ENCODE data around the gene PKP4.

Gene PKP4

GRCh38 chr2:158651358-158652057 is 194.8 kb downstream of the PKP4 start:
- Histone ChIP-seq H3K4me1 (ENCODE audit: control insufficient read depth, insufficient read depth, low read length) (no peaks in the 10 kb centered on the region), H3K27me3 (ENCODE audit: control insufficient read depth, insufficient read depth, low read length) (no peaks in the 10 kb centered on the region), H3K9ac (ENCODE audit: low read length) (no peak overlapping the region), H3K36me3 (ENCODE audit: control insufficient read depth, insufficient read depth, low read length) (peaks cover 4% of the 10 kb centered on the region; the same call in 1 of the 2 replicates), H3K9me3 (ENCODE audit: control insufficient read depth, insufficient read depth, low read depth, low read length) (no peaks in the 10 kb centered on the region), H3K4me3 (ENCODE audit: low read depth, low read length) (no peak overlapping the region), H3K27ac (ENCODE audit: low read depth, low read length) (no peak overlapping the region)

- Histone ChIP-seq H3K36me3 (ENCODE audit: control insufficient read depth, insufficient read depth, low read length) (peaks cover 8% of the 10 kb centered on the region; the same call in 1 of the 2 replicates), H3K27ac (ENCODE audit: low read depth, low read length) (no peak overlapping the region), H3K9me3 (ENCODE audit: control insufficient read depth, insufficient read depth, low read depth, low read length) (no peaks in the 10 kb centered on the region), H3K9ac (ENCODE audit: low read length) (no peak overlapping the region), H3K4me1 (ENCODE audit: control insufficient read depth, insufficient read depth, low read length) (no peaks in the 10 kb centered on the region), H3K27me3 (ENCODE audit: control insufficient read depth, insufficient read depth, low read length) (no peaks in the 10 kb centered on the region), H3K4me3 (ENCODE audit: low read depth, low read length) (no peak overlapping the region)
Observed at GRCh38 chr2:158655628-158656027, 198.9 kb downstream of the PKP4 start.

GRCh38 chr2:158656492-158657229 is 199.9 kb downstream of the PKP4 start:
- peaks cover 16% of the 10 kb centered on the region for H3K36me3 ChIP-seq (ENCODE audit: control insufficient read depth, insufficient read depth, low read length)
- no peak overlapping the region for H3K27ac ChIP-seq (ENCODE audit: low read depth, low read length)

GRCh38 chr2:158658396-158658795 is 201.6 kb downstream of the PKP4 start:
- no peak overlapping the region for H3K4me3 ChIP-seq (ENCODE audit: low read depth, low read length)
- peaks cover 33% of the 10 kb centered on the region for H3K36me3 ChIP-seq (ENCODE audit: control insufficient read depth, insufficient read depth, low read length)
- no peaks in the 10 kb centered on the region for H3K9me3 ChIP-seq (ENCODE audit: control insufficient read depth, insufficient read depth, low read depth, low read length)
- H3K27me3 ChIP-seq (ENCODE audit: control insufficient read depth, insufficient read depth, low read length): no peaks in the 10 kb centered on the region
- no peak overlapping the region for H3K27ac ChIP-seq (ENCODE audit: low read depth, low read length)
- H3K4me1 ChIP-seq (ENCODE audit: control insufficient read depth, insufficient read depth, low read length): no peaks in the 10 kb centered on the region
- no peak overlapping the region for H3K9ac ChIP-seq (ENCODE audit: low read length)

More at GRCh38 chr2:158656492-158657229, 199.9 kb downstream of the PKP4 start:
- no peak overlapping the region for H3K9ac ChIP-seq (ENCODE audit: low read length)
- H3K4me1 ChIP-seq (ENCODE audit: control insufficient read depth, insufficient read depth, low read length): no peaks in the 10 kb centered on the region
- H3K9me3 ChIP-seq (ENCODE audit: control insufficient read depth, insufficient read depth, low read depth, low read length): no peaks in the 10 kb centered on the region
- no peaks in the 10 kb centered on the region for H3K27me3 ChIP-seq (ENCODE audit: control insufficient read depth, insufficient read depth, low read length)
- H3K4me3 ChIP-seq (ENCODE audit: low read depth, low read length): no peak overlapping the region

GRCh38 chr2:158659483-158659882 is 202.7 kb downstream of the PKP4 start:
- Histone ChIP-seq H3K27me3 (ENCODE audit: control insufficient read depth, insufficient read depth, low read length) (no peaks in the 10 kb centered on the region), H3K9me3 (ENCODE audit: control insufficient read depth, insufficient read depth, low read depth, low read length) (no peaks in the 10 kb centered on the region), H3K36me3 (ENCODE audit: control insufficient read depth, insufficient read depth, low read length) (peaks cover 43% of the 10 kb centered on the region), H3K27ac (ENCODE audit: low read depth, low read length) (no peak overlapping the region), H3K9ac (ENCODE audit: low read length) (no peak overlapping the region), H3K4me3 (ENCODE audit: low read depth, low read length) (no peak overlapping the region), H3K4me1 (ENCODE audit: control insufficient read depth, insufficient read depth, low read length) (no peaks in the 10 kb centered on the region)

- Histone ChIP-seq H3K36me3 (ENCODE audit: control insufficient read depth, insufficient read depth, low read length) (peaks cover 60% of the 10 kb centered on the region), H3K9me3 (ENCODE audit: control insufficient read depth, insufficient read depth, low read depth, low read length) (no peaks in the 10 kb centered on the region), H3K27me3 (ENCODE audit: control insufficient read depth, insufficient read depth, low read length) (no peaks in the 10 kb centered on the region), H3K9ac (ENCODE audit: low read length) (no peak overlapping the region), H3K4me1 (ENCODE audit: control insufficient read depth, insufficient read depth, low read length) (no peaks in the 10 kb centered on the region), H3K4me3 (ENCODE audit: low read depth, low read length) (no peak overlapping the region), H3K27ac (ENCODE audit: low read depth, low read length) (no peak overlapping the region)
Observed at GRCh38 chr2:158661231-158661630, 204.5 kb downstream of the PKP4 start.

GRCh38 chr2:158662421-158662820 is 205.7 kb downstream of the PKP4 start:
- Histone ChIP-seq H3K27ac (ENCODE audit: low read depth, low read length) (no peak overlapping the region), H3K4me3 (ENCODE audit: low read depth, low read length) (no peak overlapping the region), H3K9me3 (ENCODE audit: control insufficient read depth, insufficient read depth, low read depth, low read length) (no peaks in the 10 kb centered on the region), H3K9ac (ENCODE audit: low read length) (no peak overlapping the region), H3K36me3 (ENCODE audit: control insufficient read depth, insufficient read depth, low read length) (peaks cover 72% of the 10 kb centered on the region), H3K4me1 (ENCODE audit: control insufficient read depth, insufficient read depth, low read length) (no peaks in the 10 kb centered on the region), H3K27me3 (ENCODE audit: control insufficient read depth, insufficient read depth, low read length) (no peaks in the 10 kb centered on the region)

GRCh38 chr2:158663796-158664195 is 207.0 kb downstream of the PKP4 start:
- Histone ChIP-seq H3K36me3 (ENCODE audit: control insufficient read depth, insufficient read depth, low read length) (peaks cover 82% of the 10 kb centered on the region), H3K9me3 (ENCODE audit: control insufficient read depth, insufficient read depth, low read depth, low read length) (no peaks in the 10 kb centered on the region), H3K4me1 (ENCODE audit: control insufficient read depth, insufficient read depth, low read length) (no peaks in the 10 kb centered on the region), H3K4me3 (ENCODE audit: low read depth, low read length) (no peak overlapping the region), H3K9ac (ENCODE audit: low read length) (no peak overlapping the region), H3K27me3 (ENCODE audit: control insufficient read depth, insufficient read depth, low read length) (no peaks in the 10 kb centered on the region), H3K27ac (ENCODE audit: low read depth, low read length) (no peak overlapping the region)

- H3K36me3 ChIP-seq (ENCODE audit: control insufficient read depth, insufficient read depth, low read length): peaks cover 90% of the 10 kb centered on the region
Observed at GRCh38 chr2:158664987-158665386, 208.2 kb downstream of the PKP4 start.

GRCh38 chr2:158665536-158666302 is 209.0 kb downstream of the PKP4 start:
- Histone ChIP-seq H3K4me1 (ENCODE audit: control insufficient read depth, insufficient read depth, low read length) (no peaks in the 10 kb centered on the region), H3K27me3 (ENCODE audit: control insufficient read depth, insufficient read depth, low read length) (no peaks in the 10 kb centered on the region), H3K9me3 (ENCODE audit: control insufficient read depth, insufficient read depth, low read depth, low read length) (no peaks in the 10 kb centered on the region), H3K27ac (ENCODE audit: low read depth, low read length) (no peak overlapping the region), H3K4me3 (ENCODE audit: low read depth, low read length) (no peak overlapping the region), H3K36me3 (ENCODE audit: control insufficient read depth, insufficient read depth, low read length) (peaks cover 88% of the 10 kb centered on the region), H3K9ac (ENCODE audit: low read length) (no peak overlapping the region)

More at GRCh38 chr2:158664987-158665386, 208.2 kb downstream of the PKP4 start:
- Histone ChIP-seq H3K4me1 (ENCODE audit: control insufficient read depth, insufficient read depth, low read length) (no peaks in the 10 kb centered on the region), H3K27me3 (ENCODE audit: control insufficient read depth, insufficient read depth, low read length) (no peaks in the 10 kb centered on the region), H3K27ac (ENCODE audit: low read depth, low read length) (no peak overlapping the region), H3K9ac (ENCODE audit: low read length) (no peak overlapping the region), H3K9me3 (ENCODE audit: control insufficient read depth, insufficient read depth, low read depth, low read length) (no peaks in the 10 kb centered on the region), H3K4me3 (ENCODE audit: low read depth, low read length) (no peak overlapping the region)

GRCh38 chr2:158666969-158667368 is 210.2 kb downstream of the PKP4 start:
- H3K9me3 ChIP-seq (ENCODE audit: control insufficient read depth, insufficient read depth, low read depth, low read length): no peaks in the 10 kb centered on the region
- H3K4me1 ChIP-seq (ENCODE audit: control insufficient read depth, insufficient read depth, low read length): 0 out of 2 replicates have a peak, but pooled peaks cover 5% of the 10 kb centered on the region
- H3K36me3 ChIP-seq (ENCODE audit: control insufficient read depth, insufficient read depth, low read length): peaks cover 80% of the 10 kb centered on the region
- no peak overlapping the region for H3K9ac ChIP-seq (ENCODE audit: low read length)
- H3K27ac ChIP-seq (ENCODE audit: low read depth, low read length): no peak overlapping the region
- H3K27me3 ChIP-seq (ENCODE audit: control insufficient read depth, insufficient read depth, low read length): no peaks in the 10 kb centered on the region
- H3K4me3 ChIP-seq (ENCODE audit: low read depth, low read length): no peak overlapping the region

Data from HUES6 (cell line).